Activated CD4-positive, alpha-beta T cell treated with anti-CD3 and anti-CD28 coated beads for 48 hours (primary cell): ENCODE measurements around the gene DBH.
"Not testable (repeated sequence)": the region's sequence is repeated elsewhere in the genome, so short reads cannot be mapped to it uniquely, and the experiment has no call there.

Experiments used
- DNase-seq: peaks from one replicate; pipeline ENCODE4 v3.0.0-alpha.2; 2020

The DBH gene

GRCh38 chr9:133670466-133670865 lies 34.3 kb downstream of the DBH start:
- no peak for DNase-seq

- no peak for DNase-seq
These were observed 35.2 kb downstream of the DBH start for GRCh38 chr9:133671371-133671770.

- DNase-seq: no peak
These were observed 36.5 kb downstream of the DBH start for GRCh38 chr9:133672503-133673257.

GRCh38 chr9:133673258-133673655 lies 37.1 kb downstream of the DBH start:
- no peak for DNase-seq

GRCh38 chr9:133674091-133674490 lies 37.9 kb downstream of the DBH start:
- no peak for DNase-seq

GRCh38 chr9:133675796-133676195 lies 39.6 kb downstream of the DBH start:
- DNase-seq: not testable (repeated sequence)

- no peak for DNase-seq
These were observed 40.3 kb downstream of the DBH start for GRCh38 chr9:133676450-133676849.

- DNase-seq: peak; percentile 68
These were observed 41.2 kb downstream of the DBH start for GRCh38 chr9:133677126-133678010.

- no peak for DNase-seq
These were observed 42.9 kb downstream of the DBH start for GRCh38 chr9:133679056-133679455.

GRCh38 chr9:133679466-133680061 lies 43.4 kb downstream of the DBH start:
- DNase-seq: no peak

- DNase-seq: no peak
These were observed 44.2 kb downstream of the DBH start for GRCh38 chr9:133680250-133680975.

- no peak for DNase-seq
These were observed 45.0 kb downstream of the DBH start for GRCh38 chr9:133680976-133681657.

GRCh38 chr9:133681658-133682306 lies 45.6 kb downstream of the DBH start:
- DNase-seq: no peak

GRCh38 chr9:133682818-133683585 lies 46.8 kb downstream of the DBH start:
- no peak for DNase-seq

- peak; percentile 64 for DNase-seq
These were observed 47.5 kb downstream of the DBH start for GRCh38 chr9:133683586-133684120.

GRCh38 chr9:133684121-133684935 lies 48.2 kb downstream of the DBH start:
- DNase-seq: no peak

- no peak for DNase-seq
These were observed 48.8 kb downstream of the DBH start for GRCh38 chr9:133684936-133685361.

- no peak for DNase-seq
These were observed 49.8 kb downstream of the DBH start for GRCh38 chr9:133685653-133686609.
